ENCODE results near the gene IL1RAP.

Gene IL1RAP

DNA sequence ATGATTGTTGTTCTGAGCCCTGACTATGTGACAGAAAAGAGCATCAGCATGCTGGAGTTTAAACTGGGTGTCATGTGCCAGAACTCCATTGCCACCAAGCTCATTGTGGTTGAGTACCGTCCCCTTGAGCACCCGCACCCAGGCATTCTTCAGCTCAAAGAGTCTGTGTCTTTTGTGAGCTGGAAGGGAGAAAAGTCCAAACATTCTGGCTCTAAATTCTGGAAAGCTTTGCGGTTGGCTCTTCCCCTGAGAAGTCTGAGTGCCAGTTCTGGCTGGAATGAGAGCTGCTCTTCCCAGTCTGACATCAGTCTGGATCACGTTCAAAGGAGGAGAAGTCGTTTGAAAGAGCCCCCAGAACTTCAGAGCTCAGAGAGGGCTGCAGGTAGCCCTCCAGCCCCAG lies 142.0 kb downstream of the IL1RAP start:
- TF ChIP-seq MAX (IDR thresholded peaks at IDR 0.05) (no peak), TAF1 (IDR thresholded peaks at IDR 0.05; ENCODE audit: low read depth) (no peak), CEBPB (IDR thresholded peaks at IDR 0.05) (no peak), EGR1 (IDR thresholded peaks at IDR 0.05) (no peak), NFIC (IDR thresholded peaks at IDR 0.05) (no peak), YY1 (IDR thresholded peaks at IDR 0.05; ENCODE audit: low read depth) (no peak), CREB1 (IDR thresholded peaks at IDR 0.05; ENCODE audit: low read depth) (no peak), EP300 (IDR thresholded peaks at IDR 0.05; ENCODE audit: borderline replicate concordance) (no peak), FOXM1 (IDR thresholded peaks at IDR 0.05; ENCODE audit: borderline replicate concordance, low read depth) (no peak), TEAD4 (IDR thresholded peaks at IDR 0.05) (no peak), RAD21 (IDR thresholded peaks at IDR 0.05; ENCODE audit: low read depth) (no peak), TCF12 (IDR thresholded peaks at IDR 0.05; ENCODE audit: low read depth) (no peak), ZBTB7A (IDR thresholded peaks at IDR 0.05; ENCODE audit: low read depth) (no peak)
- TF ChIP-seq, protein P1, sequence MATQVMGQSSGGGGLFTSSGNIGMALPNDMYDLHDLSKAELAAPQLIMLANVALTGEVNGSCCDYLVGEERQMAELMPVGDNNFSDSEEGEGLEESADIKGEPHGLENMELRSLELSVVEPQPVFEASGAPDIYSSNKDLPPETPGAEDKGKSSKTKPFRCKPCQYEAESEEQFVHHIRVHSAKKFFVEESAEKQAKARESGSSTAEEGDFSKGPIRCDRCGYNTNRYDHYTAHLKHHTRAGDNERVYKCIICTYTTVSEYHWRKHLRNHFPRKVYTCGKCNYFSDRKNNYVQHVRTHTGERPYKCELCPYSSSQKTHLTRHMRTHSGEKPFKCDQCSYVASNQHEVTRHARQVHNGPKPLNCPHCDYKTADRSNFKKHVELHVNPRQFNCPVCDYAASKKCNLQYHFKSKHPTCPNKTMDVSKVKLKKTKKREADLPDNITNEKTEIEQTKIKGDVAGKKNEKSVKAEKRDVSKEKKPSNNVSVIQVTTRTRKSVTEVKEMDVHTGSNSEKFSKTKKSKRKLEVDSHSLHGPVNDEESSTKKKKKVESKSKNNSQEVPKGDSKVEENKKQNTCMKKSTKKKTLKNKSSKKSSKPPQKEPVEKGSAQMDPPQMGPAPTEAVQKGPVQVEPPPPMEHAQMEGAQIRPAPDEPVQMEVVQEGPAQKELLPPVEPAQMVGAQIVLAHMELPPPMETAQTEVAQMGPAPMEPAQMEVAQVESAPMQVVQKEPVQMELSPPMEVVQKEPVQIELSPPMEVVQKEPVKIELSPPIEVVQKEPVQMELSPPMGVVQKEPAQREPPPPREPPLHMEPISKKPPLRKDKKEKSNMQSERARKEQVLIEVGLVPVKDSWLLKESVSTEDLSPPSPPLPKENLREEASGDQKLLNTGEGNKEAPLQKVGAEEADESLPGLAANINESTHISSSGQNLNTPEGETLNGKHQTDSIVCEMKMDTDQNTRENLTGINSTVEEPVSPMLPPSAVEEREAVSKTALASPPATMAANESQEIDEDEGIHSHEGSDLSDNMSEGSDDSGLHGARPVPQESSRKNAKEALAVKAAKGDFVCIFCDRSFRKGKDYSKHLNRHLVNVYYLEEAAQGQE (IDR thresholded peaks at IDR 0.05; ENCODE audit: low read depth), result no peak
- TF ChIP-seq, protein P2, sequence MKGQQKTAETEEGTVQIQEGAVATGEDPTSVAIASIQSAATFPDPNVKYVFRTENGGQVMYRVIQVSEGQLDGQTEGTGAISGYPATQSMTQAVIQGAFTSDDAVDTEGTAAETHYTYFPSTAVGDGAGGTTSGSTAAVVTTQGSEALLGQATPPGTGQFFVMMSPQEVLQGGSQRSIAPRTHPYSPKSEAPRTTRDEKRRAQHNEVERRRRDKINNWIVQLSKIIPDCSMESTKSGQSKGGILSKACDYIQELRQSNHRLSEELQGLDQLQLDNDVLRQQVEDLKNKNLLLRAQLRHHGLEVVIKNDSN (IDR thresholded peaks at IDR 0.05), result no peak

DNA sequence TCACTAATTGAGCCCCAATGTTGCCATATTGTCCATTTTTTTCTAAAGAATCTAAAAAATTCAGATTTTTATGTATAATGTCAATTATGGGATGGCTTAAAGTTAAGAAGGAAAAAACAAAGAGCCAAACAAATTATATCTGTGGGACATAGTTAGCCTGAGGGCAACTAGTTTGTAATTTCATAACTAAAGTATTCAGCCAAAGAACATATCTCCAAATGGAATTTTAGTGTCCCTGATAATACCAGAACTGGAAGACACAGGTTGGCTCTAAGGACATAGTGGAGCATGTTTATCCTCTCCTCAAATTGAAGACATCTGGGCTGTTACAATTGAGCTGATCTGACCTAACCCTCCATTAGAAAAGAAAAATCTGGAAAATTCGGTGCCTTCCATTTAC lies 144.2 kb downstream of the IL1RAP start:
- no peak for TF ChIP-seq TAF1 (IDR thresholded peaks at IDR 0.05; ENCODE audit: low read depth)
- no peak for TF ChIP-seq YY1 (IDR thresholded peaks at IDR 0.05; ENCODE audit: low read depth)
- TF ChIP-seq NFIC (IDR thresholded peaks at IDR 0.05), result no peak
- no peak for TF ChIP-seq TCF12 (IDR thresholded peaks at IDR 0.05; ENCODE audit: low read depth)
- TF ChIP-seq CREB1 (IDR thresholded peaks at IDR 0.05; ENCODE audit: low read depth), result no peak
- TF ChIP-seq FOXM1 (IDR thresholded peaks at IDR 0.05; ENCODE audit: borderline replicate concordance, low read depth), result no peak
- no peak for TF ChIP-seq TEAD4 (IDR thresholded peaks at IDR 0.05)
- no peak for TF ChIP-seq CEBPB (IDR thresholded peaks at IDR 0.05)

DNA sequence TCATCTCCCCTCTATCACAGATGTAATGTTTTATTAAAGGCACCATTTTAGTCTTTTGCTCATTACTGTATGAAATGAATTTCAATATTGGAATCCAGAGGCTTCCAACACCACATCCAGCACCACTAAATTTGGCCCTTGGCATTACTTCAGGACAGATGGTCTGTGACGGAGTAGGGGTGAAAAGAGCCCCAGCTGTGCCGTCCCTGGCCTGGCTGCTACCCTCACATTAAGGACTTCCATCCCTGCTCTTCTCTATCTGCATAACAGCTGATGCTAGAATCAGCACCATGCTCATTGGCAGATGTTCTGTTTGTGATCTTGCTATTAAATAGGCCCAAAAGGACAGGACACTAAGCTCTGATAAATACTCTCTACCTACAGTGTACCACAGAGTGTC lies 152.9 kb downstream of the IL1RAP start:
- TF ChIP-seq, protein P1 (IDR thresholded peaks at IDR 0.05; ENCODE audit: low read depth), result no peak
- no peak for TF ChIP-seq YY1 (IDR thresholded peaks at IDR 0.05; ENCODE audit: low read depth)
- no peak for TF ChIP-seq TAF1 (IDR thresholded peaks at IDR 0.05; ENCODE audit: low read depth)
- TF ChIP-seq, protein P2 (IDR thresholded peaks at IDR 0.05), result no peak
- no peak for TF ChIP-seq NFIC (IDR thresholded peaks at IDR 0.05)
- no peak for TF ChIP-seq TEAD4 (IDR thresholded peaks at IDR 0.05)
- no peak for TF ChIP-seq EGR1 (IDR thresholded peaks at IDR 0.05)
- no peak for TF ChIP-seq MAX (IDR thresholded peaks at IDR 0.05)
- TF ChIP-seq EP300 (IDR thresholded peaks at IDR 0.05; ENCODE audit: borderline replicate concordance), result no peak
- TF ChIP-seq TCF12 (IDR thresholded peaks at IDR 0.05; ENCODE audit: low read depth), result no peak
- TF ChIP-seq ZBTB7A (IDR thresholded peaks at IDR 0.05; ENCODE audit: low read depth), result no peak
- TF ChIP-seq FOXM1 (IDR thresholded peaks at IDR 0.05; ENCODE audit: borderline replicate concordance, low read depth), result no peak
- TF ChIP-seq CEBPB (IDR thresholded peaks at IDR 0.05), result no peak
- TF ChIP-seq RAD21 (IDR thresholded peaks at IDR 0.05; ENCODE audit: low read depth), result no peak
- TF ChIP-seq CREB1 (IDR thresholded peaks at IDR 0.05; ENCODE audit: low read depth), result no peak

DNA sequence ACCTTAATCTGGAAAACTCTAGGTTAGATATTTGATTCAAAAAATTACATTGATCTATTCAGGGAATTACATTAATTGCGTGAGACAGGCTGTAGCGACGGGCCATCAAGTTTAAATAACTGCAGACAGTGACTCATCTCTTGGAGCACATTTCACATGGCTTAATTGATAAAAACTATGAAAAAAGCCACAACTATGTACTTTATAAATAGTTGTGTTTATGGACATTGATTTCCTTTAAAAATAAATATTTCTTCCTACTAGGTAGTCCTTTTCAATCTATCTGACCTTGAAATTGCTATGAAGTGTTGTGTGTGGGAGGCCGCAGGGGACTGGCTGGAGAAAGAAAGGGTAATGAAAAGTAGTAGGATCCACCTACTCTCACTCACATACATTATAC lies 157.8 kb downstream of the IL1RAP start:
- TF ChIP-seq MAX (IDR thresholded peaks at IDR 0.05) (no peak), EP300 (IDR thresholded peaks at IDR 0.05; ENCODE audit: borderline replicate concordance) (no peak)

- TF ChIP-seq ZBTB7A (IDR thresholded peaks at IDR 0.05; ENCODE audit: low read depth) (no peak), FOXM1 (IDR thresholded peaks at IDR 0.05; ENCODE audit: borderline replicate concordance, low read depth) (no peak), CREB1 (IDR thresholded peaks at IDR 0.05; ENCODE audit: low read depth) (no peak), EGR1 (IDR thresholded peaks at IDR 0.05) (no peak), NFIC (IDR thresholded peaks at IDR 0.05) (no peak), CEBPB (IDR thresholded peaks at IDR 0.05) (no peak), RAD21 (IDR thresholded peaks at IDR 0.05; ENCODE audit: low read depth) (no peak), MAX (IDR thresholded peaks at IDR 0.05) (no peak), EP300 (IDR thresholded peaks at IDR 0.05; ENCODE audit: borderline replicate concordance) (no peak), YY1 (IDR thresholded peaks at IDR 0.05; ENCODE audit: low read depth) (no peak), TCF12 (IDR thresholded peaks at IDR 0.05; ENCODE audit: low read depth) (no peak)
- TF ChIP-seq, protein P2 (IDR thresholded peaks at IDR 0.05), result no peak
These were observed 159.3 kb downstream of the IL1RAP start for GRCh38 chr3:190673148-190673547.

All from Ishikawa (cell line).